ENCODE results near the gene TGFBR3L. TPM values are rescaled to one million over a fixed set of nuclear protein-coding genes. Genes with fewer than 3 reads are reported as not detected.

Gene TGFBR3L
- total RNA-seq, 1 experiment from 2014 or later: 4.1 TPM

- TF ChIP-seq GRHL2 (CRISPR knock-in tag; IDR thresholded peaks at IDR 0.05; ENCODE audit: insufficient replicate concordance, severe bottlenecking): no peak
- TF ChIP-seq AFF4 (CRISPR knock-in tag; IDR thresholded peaks at IDR 0.05; ENCODE audit: borderline replicate concordance): no peak
- no peak for TF ChIP-seq NFATC4 (CRISPR knock-in tag; IDR thresholded peaks at IDR 0.05)
- peak; percentile 92 for TF ChIP-seq KAT7 (CRISPR knock-in tag; IDR thresholded peaks at IDR 0.05; ENCODE audit: borderline replicate concordance)
- TF ChIP-seq E2F5 (CRISPR knock-in tag; IDR thresholded peaks at IDR 0.05): peak; percentile 88
- TF ChIP-seq ESRRA (CRISPR knock-in tag; IDR thresholded peaks at IDR 0.05; ENCODE audit: borderline replicate concordance): peak; percentile 93
- TF ChIP-seq OVOL2 (CRISPR knock-in tag; IDR thresholded peaks at IDR 0.05; ENCODE audit: borderline replicate concordance): no peak
- TF ChIP-seq TCF7 (CRISPR knock-in tag; IDR thresholded peaks at IDR 0.05; ENCODE audit: low read depth): peak; percentile 86; the same call in 1 of the 2 replicates
- peak; percentile 85; the same call in 1 of the 2 replicates for TF ChIP-seq NR3C1 (CRISPR knock-in tag; conservative IDR thresholded peaks at IDR 0.05; ENCODE audit: low read depth)
- no peak for TF ChIP-seq MLX (CRISPR knock-in tag; IDR thresholded peaks at IDR 0.05)
- no peak for TF ChIP-seq PRRX2 (CRISPR knock-in tag; IDR thresholded peaks at IDR 0.05)
- TF ChIP-seq HMGA2 (CRISPR knock-in tag; IDR thresholded peaks at IDR 0.05): no peak
- peak; percentile 29 for TF ChIP-seq NFYB (CRISPR knock-in tag; conservative IDR thresholded peaks at IDR 0.05; ENCODE audit: low read depth)
- peak; percentile 86; the same call in 1 of the 2 replicates for TF ChIP-seq ELF4 (CRISPR knock-in tag; IDR thresholded peaks at IDR 0.05; ENCODE audit: low read depth)
- TF ChIP-seq SMAD3 (CRISPR knock-in tag; IDR thresholded peaks at IDR 0.05; ENCODE audit: borderline replicate concordance): peak; percentile 91
- peak; percentile 91 for TF ChIP-seq CTCF (IDR thresholded peaks at IDR 0.05)
- TF ChIP-seq CREM (CRISPR knock-in tag; IDR thresholded peaks at IDR 0.05): peak; percentile 55; the same call in 1 of the 2 replicates
- peak; percentile 88; the same call in 1 of the 2 replicates for TF ChIP-seq CREB1 (CRISPR knock-in tag; IDR thresholded peaks at IDR 0.05)
- TF ChIP-seq MYBL2 (CRISPR knock-in tag; IDR thresholded peaks at IDR 0.05): peak; percentile 94
- TF ChIP-seq E2F1 (CRISPR knock-in tag; IDR thresholded peaks at IDR 0.05): peak; percentile 66; the same call in 1 of the 2 replicates
- TF ChIP-seq ZSCAN18 (CRISPR knock-in tag; IDR thresholded peaks at IDR 0.05): no peak
- TF ChIP-seq JUN (CRISPR knock-in tag; IDR thresholded peaks at IDR 0.05): peak; percentile 92; the same call in 1 of the 2 replicates
- TF ChIP-seq ZNF532 (CRISPR knock-in tag; IDR thresholded peaks at IDR 0.05; ENCODE audit: borderline replicate concordance): no peak
- peak; percentile 96 for TF ChIP-seq TEAD1 (CRISPR knock-in tag; IDR thresholded peaks at IDR 0.05)
- TF ChIP-seq RELA (CRISPR knock-in tag; IDR thresholded peaks at IDR 0.05; ENCODE audit: borderline replicate concordance): peak; percentile 92; the same call in 1 of the 2 replicates
Observed at GRCh38 chr19:7925171-7925851, 10.7 kb downstream of the TGFBR3L start (continued).
